HCT116 (cell line): ENCODE measurements around the gene IRX3. TPM values are rescaled to one million over a fixed set of nuclear protein-coding genes. Genes with fewer than 3 reads are reported as not detected.
A peak's percentile ranks its signal among the peaks of the same experiment; 100 is the strongest.

Experiments
- ATAC-seq: fragments of 200-7000 bp; cut with Tn5 transposase; 2 replicates; pipeline ENCODE4 v1.9.1; 2020; ENCODE audit warnings: mild to moderate bottlenecking, moderate library complexity
- BruUV-seq: library from RNA; stranded (reverse); fragments of 400-500 nt; replicated peaks from 2 replicates; lab custom pipeline; 2021; lab: Mats Ljungman, UMichigan
- CTCF ChIA-PET: fragments of 300-600 bp; sonication (Branson Sonifier 250); formaldehyde crosslinking; loops from one replicate; lab custom pipeline; 2021; ENCODE audit warnings: antibody characterized with exemption; lab: Charles Lee
- POLR2A ChIA-PET: fragments of 300-600, 350-600 bp; sonication (Branson Sonifier 250); formaldehyde crosslinking; loops from one replicate; lab custom pipeline; 2021; ENCODE audit warnings: antibody characterized with exemption; lab: Charles Lee
- RAD21 ChIA-PET, 2 experiments: fragments of 300-600 bp; sonication (Branson Sonifier 250); formaldehyde crosslinking; loops; one replicate each; lab custom pipeline; 2023; ENCODE audit warnings: low total read pairs in 2 of 2; ENCODE audit not compliant: uncharacterized antibody in 2 of 2, unreplicated experiment in 2 of 2, low non-redundant PET in 1 of 2; lab: Charles Lee
- DNase-seq: peaks from one replicate; pipeline ENCODE4 v3.0.0-alpha.2; 2010; ENCODE audit warnings: low read depth, low spot score
- H2AFZ ChIP-seq: fragments of 200-600 bp; shearing (Covaris generic), sonication (generic); 2 replicates; pipeline ENCODE4 v1.6.1; 2017; ENCODE audit warnings: low read depth, mixed run types, mixed read lengths, antibody characterized with exemption, low read length; ENCODE audit not compliant: poor library complexity, severe bottlenecking
- H3K27ac ChIP-seq: 2 replicates; pipeline ENCODE4 v1.5.1; 2012; ENCODE audit warnings: low read depth, low read length
- H3K27me3 ChIP-seq: fragments of 200-600 bp; sonication (generic); 2 replicates; pipeline ENCODE4 v1.6.1; 2016; ENCODE audit warnings: mixed run types, low read length, mixed read lengths; ENCODE audit not compliant: insufficient read depth
- H3K36me3 ChIP-seq, 2 experiments: fragments of 200-500 bp in 1 of 2; fragments of 200-600 bp in 1 of 2; sonication (Bioruptor generic) in 1 of 2; sonication (generic) in 1 of 2; 2 replicates each; pipeline versions ENCODE4 v1.5.1 to v1.6.1; 2014 to 2016; ENCODE audit warnings: low read length in 2 of 2, inconsistent platforms in 1 of 2, mixed read lengths in 1 of 2, mixed run types in 1 of 2; ENCODE audit not compliant: insufficient read depth in 2 of 2, control insufficient read depth in 1 of 2
- H3K4me1 ChIP-seq, 2 experiments: fragments of 200-600 bp in 1 of 2; sonication (generic) in 1 of 2; 2 replicates each; pipeline versions ENCODE4 v1.5.1 to v1.6.1; 2012 to 2017; ENCODE audit warnings: low read length in 2 of 2, inconsistent platforms in 1 of 2, mild to moderate bottlenecking in 1 of 2, mixed read lengths in 1 of 2, mixed run types in 1 of 2, moderate library complexity in 1 of 2; ENCODE audit not compliant: insufficient read depth in 2 of 2, control insufficient read depth in 1 of 2
- H3K4me2 ChIP-seq: fragments of 200-600 bp; sonication (generic); 2 replicates; pipeline ENCODE4 v1.6.1; 2017; ENCODE audit warnings: mixed run types, low read length, mixed read lengths
- H3K4me3 ChIP-seq, 2 experiments: fragments of 200-600 bp in 1 of 2; sonication (generic) in 1 of 2; replicated peaks in 1 of 2; 2 replicates each; pipeline ENCODE4 v1.5.1; 2011 to 2016; ENCODE audit warnings: low read length in 2 of 2, control low read depth in 1 of 2, low read depth in 1 of 2, mild to moderate bottlenecking in 1 of 2, mixed read lengths in 1 of 2, mixed run types in 1 of 2
- H3K79me2 ChIP-seq: fragments of 200-600 bp; sonication (generic); 2 replicates; pipeline ENCODE4 v1.6.1; 2017; ENCODE audit warnings: mild to moderate bottlenecking, mixed run types, low read length, moderate library complexity, mixed read lengths; ENCODE audit not compliant: insufficient read depth
- H3K9ac ChIP-seq: fragments of 200-600 bp; sonication (generic); 2 replicates; pipeline ENCODE4 v1.6.1; 2016; ENCODE audit warnings: low read length, mixed read lengths
- H3K9me2 ChIP-seq: fragments of 200-600 bp; sonication (generic), shearing (Covaris generic); 2 replicates; pipeline ENCODE4 v1.6.1; 2017; ENCODE audit warnings: mixed run types, mild to moderate bottlenecking, moderate library complexity; ENCODE audit not compliant: insufficient read depth
- H3K9me3 ChIP-seq, 2 experiments: fragments of 200-500 bp in 1 of 2; fragments of 200-600 bp in 1 of 2; sonication (Bioruptor generic) in 1 of 2; sonication (generic) in 1 of 2; 2 replicates each; pipeline ENCODE4 v1.6.1; 2014 to 2017; ENCODE audit warnings: low read length in 2 of 2, mixed read lengths in 2 of 2, inconsistent platforms in 1 of 2, low read depth in 1 of 2, mild to moderate bottlenecking in 1 of 2, mixed run types in 1 of 2, moderate library complexity in 1 of 2; ENCODE audit not compliant: control insufficient read depth in 1 of 2, insufficient read depth in 1 of 2
- H4K20me1 ChIP-seq: fragments of 200-600 bp; sonication (generic), shearing (Covaris generic); 2 replicates; pipeline ENCODE4 v1.6.1; 2017; ENCODE audit warnings: mixed run types, mild to moderate bottlenecking, moderate library complexity; ENCODE audit not compliant: insufficient read depth
- CBX3 ChIP-seq: IDR thresholded peaks from 2 replicates; pipeline ENCODE4 v1.6.1; 2012; ENCODE audit warnings: low read depth
- CEBPB ChIP-seq: IDR thresholded peaks from 2 replicates; pipeline ENCODE4 v1.6.1; 2012; ENCODE audit warnings: low read depth
- FOSL1 ChIP-seq: IDR thresholded peaks from 2 replicates; pipeline ENCODE4 v1.6.1; 2012; ENCODE audit warnings: low read depth
- RAD21 ChIP-seq: IDR thresholded peaks from 2 replicates; pipeline ENCODE4 v1.6.1; 2012; ENCODE audit warnings: low read depth, mild to moderate bottlenecking
- TCF7L2 ChIP-seq: IDR thresholded peaks from 2 replicates; pipeline ENCODE4 v1.7.0; 2011; ENCODE audit warnings: borderline replicate concordance, inconsistent platforms; ENCODE audit not compliant: insufficient read depth, insufficient read length; ENCODE audit errors: extremely low read depth
- YY1 ChIP-seq: IDR thresholded peaks from 2 replicates; pipeline ENCODE4 v1.6.1; 2011; ENCODE audit warnings: low read length, low read depth, moderate library complexity, mild to moderate bottlenecking; ENCODE audit not compliant: insufficient replicate concordance; ENCODE audit errors: extremely low read depth
- intact Hi-C: fragments of 100-400 bp; cut with micrococcal nuclease; formaldehyde crosslinking; loops from 2 replicates; pipeline ENCODE4 v1.10.0; 2022
- total RNA-seq: library from RNA; stranded (reverse); gene quantifications from one replicate; pipeline ENCODE4 v1.2.1, GENCODE V29; 2021; ENCODE audit not compliant: unreplicated experiment
- TF ChIP-seq, protein P1 (sequence below), 3 experiments: fragments of 200-600 bp in 1 of 3; sonication (generic) in 1 of 3; IDR thresholded peaks in 2 of 3; conservative IDR thresholded peaks in 1 of 3; 2 replicates each; pipeline ENCODE4 v1.5.1; 2012 to 2017; ENCODE audit warnings: low read depth in 2 of 3, low read length in 2 of 3, antibody characterized with exemption in 1 of 3, borderline replicate concordance in 1 of 3, control low read depth in 1 of 3, mild to moderate bottlenecking in 1 of 3, mixed read lengths in 1 of 3, mixed run types in 1 of 3, moderate library complexity in 1 of 3; ENCODE audit not compliant: insufficient read depth in 1 of 3

Gene IRX3
- total RNA-seq, 1 experiment from 2014 or later, result 2.0 TPM

DNA sequence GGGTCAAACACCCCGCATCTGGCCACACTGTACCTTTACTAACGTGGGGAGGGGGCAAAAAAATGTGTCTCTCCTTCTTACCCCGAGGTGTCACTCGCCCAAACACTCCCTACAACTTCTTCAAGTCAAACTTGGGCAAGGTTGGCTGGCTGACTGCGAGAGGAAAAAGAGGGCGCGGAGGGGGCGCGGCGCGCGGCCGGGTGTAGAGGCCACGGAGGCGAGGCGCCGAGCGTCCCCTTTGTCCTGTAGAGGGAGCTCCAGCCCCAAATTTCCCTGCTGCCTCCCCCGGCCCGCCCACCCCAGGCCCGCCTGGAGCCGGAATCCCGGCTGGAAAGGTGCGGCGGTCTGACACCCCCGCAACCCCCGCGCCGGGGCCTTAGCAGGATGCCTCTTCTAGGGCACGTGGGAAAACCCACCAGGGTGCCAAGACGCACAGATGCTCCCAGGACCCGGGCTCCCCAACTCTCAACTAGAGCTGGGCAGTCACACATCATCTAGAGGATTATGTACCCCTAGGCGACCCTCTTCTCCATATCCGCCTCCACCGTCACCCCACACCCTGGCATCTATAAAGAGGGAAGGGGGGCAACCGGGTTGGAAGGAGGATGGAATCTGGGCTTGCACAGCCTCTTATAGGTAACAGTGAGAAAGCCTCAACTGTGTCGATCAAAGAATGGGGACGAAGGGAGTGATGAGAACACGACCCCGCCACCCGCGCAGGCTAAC lies 4.2 kb downstream of the IRX3 start:
- no peaks in the 10 kb centered on the region for H3K79me2 ChIP-seq
- intact Hi-C loops, result loop anchor here (5.0 to 10.0 kb wide), 6 partner anchors 388 to 975 kb away; no protein-coding TSS in a partner anchor
- TF ChIP-seq, protein P1, sequence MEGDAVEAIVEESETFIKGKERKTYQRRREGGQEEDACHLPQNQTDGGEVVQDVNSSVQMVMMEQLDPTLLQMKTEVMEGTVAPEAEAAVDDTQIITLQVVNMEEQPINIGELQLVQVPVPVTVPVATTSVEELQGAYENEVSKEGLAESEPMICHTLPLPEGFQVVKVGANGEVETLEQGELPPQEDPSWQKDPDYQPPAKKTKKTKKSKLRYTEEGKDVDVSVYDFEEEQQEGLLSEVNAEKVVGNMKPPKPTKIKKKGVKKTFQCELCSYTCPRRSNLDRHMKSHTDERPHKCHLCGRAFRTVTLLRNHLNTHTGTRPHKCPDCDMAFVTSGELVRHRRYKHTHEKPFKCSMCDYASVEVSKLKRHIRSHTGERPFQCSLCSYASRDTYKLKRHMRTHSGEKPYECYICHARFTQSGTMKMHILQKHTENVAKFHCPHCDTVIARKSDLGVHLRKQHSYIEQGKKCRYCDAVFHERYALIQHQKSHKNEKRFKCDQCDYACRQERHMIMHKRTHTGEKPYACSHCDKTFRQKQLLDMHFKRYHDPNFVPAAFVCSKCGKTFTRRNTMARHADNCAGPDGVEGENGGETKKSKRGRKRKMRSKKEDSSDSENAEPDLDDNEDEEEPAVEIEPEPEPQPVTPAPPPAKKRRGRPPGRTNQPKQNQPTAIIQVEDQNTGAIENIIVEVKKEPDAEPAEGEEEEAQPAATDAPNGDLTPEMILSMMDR (IDR thresholded peaks at IDR 0.05 in 2 of 3, conservative IDR thresholded peaks at IDR 0.05 in 1 of 3; ENCODE audit: borderline replicate concordance in 1 of 3, insufficient read depth in 1 of 3, low read depth in 2 of 3, low read length in 2 of 3), result peak in 2 of 3 experiments; percentile 45 to 63; a peak in 4 of 6 replicates
- no peak for TF ChIP-seq FOSL1
- TF ChIP-seq CBX3, result no peak
- no peak for TF ChIP-seq TCF7L2
- no peak for TF ChIP-seq YY1
- no peak for TF ChIP-seq CEBPB
- peak; percentile 58 for TF ChIP-seq RAD21
- H3K4me2 ChIP-seq, result peak overlapping the region; percentile 45
- peak; percentile 15 for DNase-seq
- H2AFZ ChIP-seq, result no peak overlapping the region
- CTCF ChIA-PET, result interaction anchor here (0.6 to 1.5 kb wide), 8 partner anchors 10 to 740 kb away, joined by 3 to 5 read pairs (median 4); no protein-coding TSS in a partner anchor
- no peaks in the 10 kb centered on the region for H3K27me3 ChIP-seq
- RAD21 ChIA-PET, result interaction anchor here (0.6 to 0.7 kb wide), 3 partner anchors 41 to 975 kb away, joined by 3 to 4 read pairs (median 3); no protein-coding TSS in a partner anchor
- POLR2A ChIA-PET, result no interaction called here
- H3K4me1 ChIP-seq, result peaks cover 2 to 26% of the 10 kb centered on the region in 2 experiments
- no peaks in the 10 kb centered on the region for H3K9me2 ChIP-seq
- BruUV-seq, result no TSS peak
- H3K27ac ChIP-seq, result no peak overlapping the region
- H3K36me3 ChIP-seq, result no peaks in the 10 kb centered on the region
- no peak overlapping the region for H3K9ac ChIP-seq
- H4K20me1 ChIP-seq, result no peaks in the 10 kb centered on the region
- peak; percentile 67 for ATAC-seq
- H3K9me3 ChIP-seq, result no peaks in the 10 kb centered on the region
- no peak overlapping the region for H3K4me3 ChIP-seq
